SK-N-MC (cell line): ENCODE results near the gene MDM4.

Experiments
- EZH2 ChIP-seq: fragments of 200-600 bp; sonication (generic); IDR thresholded peaks from one replicate; pipeline ENCODE4 v1.6.1; 2017; ENCODE audit warnings: antibody characterized with exemption
- FOXP2 ChIP-seq: optimal IDR thresholded peaks from 2 replicates; pipeline ENCODE3; 2011; ENCODE audit warnings: mild to moderate bottlenecking, moderate library complexity; ENCODE audit not compliant: insufficient read depth; ENCODE audit errors: extremely low read length, control extremely low read depth
- POLR2AphosphoS5 ChIP-seq: IDR thresholded peaks from 2 replicates; pipeline ENCODE4 v1.6.1; 2012; ENCODE audit warnings: mild to moderate bottlenecking, low read depth, low read length, borderline replicate concordance

GRCh38 chr1:204574865-204575163 lies 58.6 kb downstream of the MDM4 start:
- no peak for TF ChIP-seq EZH2
- no peak for TF ChIP-seq POLR2AphosphoS5
- no peak for TF ChIP-seq FOXP2
